GM18511 (cell line): Measurements from ENCODE around the gene RIMS3.

Experiments
- ATAC-seq: cut with Tn5 transposase; IDR thresholded peaks from one replicate; pipeline ENCODE4 v1.9.1; 2021; ENCODE audit warnings: mild to moderate bottlenecking, moderate library complexity; ENCODE audit not compliant: unreplicated experiment

The RIMS3 gene

DNA sequence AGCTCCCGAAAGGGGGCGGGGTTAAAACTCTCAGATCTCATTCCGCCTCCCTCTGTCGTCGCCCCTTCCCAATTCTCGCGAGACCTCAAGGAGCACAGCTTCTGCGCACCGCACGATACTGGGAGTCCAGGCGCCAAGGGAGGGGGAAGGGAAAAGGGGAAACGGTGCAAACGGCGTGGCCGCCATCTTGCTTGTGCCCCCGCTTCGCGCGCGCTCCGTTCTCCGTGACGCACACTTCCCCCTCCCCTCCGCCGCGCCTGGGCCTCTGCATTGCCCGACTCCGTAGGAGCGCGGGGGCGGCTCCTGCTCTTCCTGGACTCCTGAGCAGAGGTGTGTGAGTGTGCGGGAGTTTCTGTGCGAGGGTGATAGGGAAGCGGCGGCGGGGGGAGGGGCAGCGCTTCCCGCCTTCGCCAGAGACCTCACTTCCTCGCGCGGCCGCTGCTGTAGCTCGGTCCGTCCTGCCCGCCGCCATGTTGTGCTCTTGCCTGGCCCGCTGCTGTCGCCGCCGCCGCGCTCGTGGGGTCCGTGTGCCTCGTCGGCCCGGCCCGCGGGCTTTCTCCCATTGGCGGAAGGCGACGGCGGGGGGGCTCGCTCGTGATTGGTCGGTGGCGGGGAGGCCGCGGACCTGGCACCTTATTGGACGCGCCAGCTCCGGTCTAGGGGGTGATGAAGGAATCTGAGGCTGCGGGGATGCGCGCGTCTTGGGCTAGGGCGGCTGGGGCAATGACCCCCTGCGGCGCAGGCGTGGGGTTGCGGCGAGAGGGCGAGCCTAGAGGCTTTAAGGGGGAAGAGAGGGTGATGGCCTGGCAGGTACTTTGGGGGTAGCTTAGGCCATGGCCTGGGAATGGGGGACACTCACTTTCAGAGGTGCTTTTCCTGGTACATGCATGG, 26.3 kb upstream of the RIMS3 start, which contains the start of gene NFYC:
NFYC (plus strand) TSS at position 167 of the 891 bp plus-strand sequence. CDS start 47,140 bp downstream, outside the sequence.
- peak; percentile 85 for ATAC-seq

GRCh38 chr1:40690771-40691537, 25.5 kb upstream of the RIMS3 start:
- no peak for ATAC-seq

DNA sequence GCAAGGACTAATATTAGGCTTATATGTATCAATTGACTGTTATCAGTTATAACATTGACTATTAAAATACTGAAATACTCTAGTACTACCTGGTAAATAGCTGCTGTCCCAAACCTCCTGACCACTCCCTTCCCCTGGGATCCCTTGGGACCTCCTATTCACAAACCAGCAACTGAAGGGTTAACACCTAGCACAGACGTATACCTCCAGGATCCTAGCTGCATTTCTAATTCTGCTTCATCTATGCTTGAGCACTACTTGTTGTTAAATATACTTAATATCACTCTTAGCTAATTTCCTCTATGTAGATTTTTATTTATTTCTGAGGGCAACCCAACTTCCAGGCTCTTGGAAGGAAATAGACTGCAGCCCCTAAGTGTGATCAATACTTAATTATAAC, 24.3 kb upstream of the RIMS3 start:
- no peak for ATAC-seq

DNA sequence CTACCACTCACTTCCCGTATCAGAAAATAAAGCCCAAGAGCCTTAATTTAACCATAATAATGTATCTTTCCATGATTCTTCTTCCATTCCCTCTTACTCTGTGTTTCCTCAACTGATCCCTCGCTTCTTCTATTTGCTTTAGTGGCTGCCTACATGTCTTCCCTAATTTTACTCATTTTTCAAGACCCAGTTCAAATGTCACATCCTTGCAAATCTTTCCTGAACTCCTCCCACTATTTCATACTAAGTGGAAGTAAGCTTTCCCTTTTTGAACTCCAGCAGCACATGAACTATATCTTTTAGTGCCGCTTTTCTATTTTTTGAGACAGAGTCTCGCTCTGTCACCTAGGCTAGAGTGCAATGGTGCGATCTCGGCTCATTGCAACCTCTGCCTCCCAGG, 22.2 kb upstream of the RIMS3 start:
- ATAC-seq, result no peak

DNA sequence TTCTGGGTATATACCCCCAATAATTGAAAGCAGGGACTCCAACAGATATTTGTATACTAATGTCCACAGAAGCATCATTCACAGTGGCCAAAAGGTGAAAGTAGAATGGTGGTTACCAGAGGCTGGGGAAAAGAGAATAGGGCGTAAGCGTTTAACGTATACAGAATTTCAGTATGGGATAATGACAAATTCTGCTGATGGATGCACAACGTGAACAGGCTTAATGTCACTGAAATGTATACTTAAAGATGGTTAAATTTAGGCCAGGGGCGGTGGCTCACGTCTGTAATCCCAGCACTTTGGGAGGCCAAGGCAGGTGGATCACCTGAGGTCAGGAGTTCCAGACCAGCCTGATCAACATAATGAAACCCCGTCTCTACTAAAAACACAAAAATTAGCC, 21.6 kb upstream of the RIMS3 start:
- no peak for ATAC-seq

DNA sequence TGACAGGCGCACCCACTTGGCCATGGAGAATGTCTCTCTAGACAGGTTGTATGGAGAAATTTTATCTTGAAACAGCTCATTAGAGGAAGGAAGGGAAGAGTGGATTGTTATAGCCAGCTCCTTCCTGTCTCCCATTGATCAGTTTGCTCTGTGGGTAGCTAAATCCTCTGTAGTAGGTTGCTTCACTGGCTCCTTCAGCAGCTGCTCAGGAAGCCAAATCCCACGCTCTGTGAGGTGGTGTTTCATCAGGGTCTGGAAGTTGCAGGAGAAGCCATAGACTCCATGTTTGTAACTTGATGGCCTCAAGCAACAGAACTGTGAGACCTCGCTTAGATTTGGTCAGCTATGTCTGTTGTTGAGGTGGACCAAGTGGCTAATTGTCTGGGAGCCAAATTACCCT, 19.2 kb upstream of the RIMS3 start:
- no peak for ATAC-seq

DNA sequence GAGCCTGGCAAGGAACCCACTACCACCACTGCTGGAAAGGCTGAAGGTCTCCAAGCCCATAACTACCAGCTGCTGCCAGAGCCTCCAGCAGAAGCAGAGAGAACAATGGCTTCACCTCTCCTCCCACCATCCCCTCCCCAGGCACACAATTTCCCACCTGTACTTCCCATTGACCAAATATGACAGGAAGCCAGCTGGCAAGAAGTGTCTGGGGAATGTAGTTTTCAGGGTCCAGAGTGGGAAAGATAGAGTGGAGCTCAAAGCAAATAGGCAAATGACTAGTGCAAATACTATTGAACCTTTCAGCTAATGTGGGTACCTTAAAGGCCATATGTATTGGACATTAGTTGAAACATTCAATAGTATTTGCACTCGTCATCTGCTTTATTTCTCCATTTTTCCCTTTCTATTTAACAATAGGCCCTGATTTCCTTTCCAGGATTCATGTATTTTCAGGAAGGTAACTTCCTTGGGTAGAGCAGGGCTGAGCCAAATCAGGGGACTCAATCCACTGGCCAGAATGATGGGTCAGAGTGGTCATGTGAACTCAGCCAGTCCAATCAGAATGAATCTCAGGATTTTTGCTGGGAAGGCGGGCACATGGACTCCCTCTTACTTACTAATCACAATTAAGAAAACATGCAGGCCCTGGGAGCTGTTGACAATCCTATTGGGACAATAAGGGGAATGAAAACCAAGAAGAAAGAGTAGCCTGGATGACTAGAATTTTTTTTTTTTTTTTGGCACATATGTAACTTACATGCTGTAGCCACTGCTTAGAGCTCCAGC, 13.9 kb upstream of the RIMS3 start:
- no peak for ATAC-seq

GRCh38 chr1:40676501-40676900, 11.0 kb upstream of the RIMS3 start:
- no peak for ATAC-seq

- ATAC-seq, result no peak
Observed at GRCh38 chr1:40673452-40673851, 8.0 kb upstream of the RIMS3 start.

DNA sequence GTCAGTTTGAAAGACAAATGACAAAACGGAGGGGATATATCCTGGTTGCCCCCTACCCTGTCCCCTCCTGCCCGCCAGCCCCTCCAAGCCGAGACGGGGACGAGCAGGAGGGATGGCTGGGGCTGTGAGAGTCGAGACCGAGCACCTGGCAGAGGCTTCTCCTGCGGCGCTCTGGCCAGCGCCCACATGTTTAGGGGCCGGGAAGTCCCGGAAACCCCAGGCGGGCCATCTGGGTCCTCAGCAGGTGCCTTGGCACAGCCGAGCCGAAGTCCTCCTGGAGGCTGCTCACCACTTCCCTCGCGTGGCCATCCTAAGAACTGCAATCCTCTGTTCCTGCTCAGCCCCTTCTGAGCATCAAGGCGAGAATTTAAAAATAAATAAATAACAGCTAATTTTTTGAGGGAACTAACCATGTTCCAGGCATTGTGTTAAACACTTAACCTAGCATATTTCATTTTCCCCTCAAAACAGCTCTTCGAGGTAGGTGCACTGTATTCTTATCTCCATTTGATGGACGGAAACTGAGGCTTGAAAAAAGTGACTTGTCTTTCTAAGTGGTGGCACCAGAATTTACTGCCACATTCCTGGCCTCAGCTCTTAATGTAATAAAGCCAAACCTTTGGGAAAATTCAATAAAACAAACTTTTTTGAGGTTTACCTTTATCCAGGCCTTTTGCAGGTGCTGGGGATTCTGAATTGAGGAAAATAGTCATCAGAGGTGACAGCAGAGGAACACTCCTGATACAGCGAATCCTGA, 3.5 kb upstream of the RIMS3 start:
- ATAC-seq, result peak; percentile 56

GRCh38 chr1:40664791-40665190, 691 bp downstream of the RIMS3 start:
- ATAC-seq, result no peak

DNA sequence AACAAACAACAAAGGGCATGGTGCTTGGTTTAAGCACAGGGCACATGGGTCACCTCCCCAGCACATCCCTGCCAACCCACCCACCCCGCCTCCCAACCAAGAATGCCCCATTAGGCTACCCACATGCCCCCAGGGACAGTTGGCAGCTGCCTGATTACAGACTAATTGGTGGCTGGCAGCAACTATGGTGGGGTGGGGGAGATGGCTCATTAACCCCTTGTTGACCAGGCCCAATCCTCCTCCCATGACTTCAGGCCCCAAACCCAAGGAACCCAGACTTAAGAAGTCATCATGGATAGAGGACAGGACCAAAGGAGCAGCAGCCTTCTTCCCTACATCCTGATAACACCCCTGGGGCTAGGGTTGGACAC, 1.3 kb downstream of the RIMS3 start:
- ATAC-seq, result no peak

DNA sequence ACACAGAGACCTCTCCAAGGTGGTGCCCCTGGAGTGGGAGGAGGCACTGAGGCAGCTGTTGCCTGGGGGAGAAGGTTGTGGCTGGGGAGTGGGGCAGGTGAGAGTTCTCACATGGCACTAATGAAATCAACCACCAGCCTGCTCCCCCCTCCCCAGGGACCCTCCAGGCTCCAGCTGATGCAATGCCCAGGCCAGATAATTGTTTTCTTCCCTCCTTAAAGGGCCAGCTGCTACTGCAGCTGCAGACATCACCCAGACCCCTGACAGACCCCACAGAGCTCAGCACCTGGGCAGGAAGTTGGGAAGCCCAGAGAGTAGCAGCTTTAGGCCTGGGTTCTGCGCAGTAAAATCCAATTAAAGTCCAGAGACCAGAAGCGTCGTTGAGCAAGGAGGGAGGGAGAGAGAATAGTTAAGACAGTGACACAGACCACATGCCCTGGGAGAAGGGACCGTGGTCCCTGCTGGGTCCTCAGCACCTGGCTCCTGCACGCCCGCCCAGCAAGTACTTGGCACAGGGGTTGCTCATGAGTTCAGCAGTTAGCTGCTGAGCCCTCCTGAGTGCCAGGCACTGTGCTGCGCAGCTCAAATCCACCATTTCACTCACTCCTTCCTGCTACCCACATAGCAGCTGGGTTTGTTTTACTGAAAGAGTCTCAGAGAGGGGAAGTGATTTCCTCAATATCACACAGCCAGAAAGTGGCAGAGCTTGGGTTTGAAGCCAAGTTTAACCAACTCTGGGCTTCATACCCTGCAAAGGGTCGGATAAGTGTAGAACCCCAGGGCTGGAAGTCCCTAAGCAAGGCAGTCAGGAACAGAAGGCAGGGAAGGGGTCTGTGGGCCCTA, 1.9 kb downstream of the RIMS3 start:
- ATAC-seq, result no peak

DNA sequence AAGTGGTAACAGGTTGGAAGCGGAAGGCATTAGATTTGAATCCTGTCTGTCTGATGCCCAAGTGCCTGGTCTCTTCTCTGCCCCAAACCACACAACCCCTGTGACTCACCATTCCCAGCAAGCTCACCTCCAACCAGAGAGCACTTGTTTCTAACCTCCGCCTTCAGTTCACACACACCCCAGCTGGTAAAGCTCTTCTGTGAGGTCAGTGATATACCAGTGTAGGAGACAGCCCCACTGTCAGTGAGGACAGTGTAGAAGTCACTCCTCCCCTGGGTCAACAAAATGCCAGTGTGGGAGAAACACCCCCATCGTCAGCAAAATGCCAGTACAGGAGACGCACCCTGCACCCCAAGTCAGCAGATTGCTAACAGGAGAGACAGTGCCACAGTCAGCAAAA, 2.6 kb downstream of the RIMS3 start:
- ATAC-seq, result no peak

DNA sequence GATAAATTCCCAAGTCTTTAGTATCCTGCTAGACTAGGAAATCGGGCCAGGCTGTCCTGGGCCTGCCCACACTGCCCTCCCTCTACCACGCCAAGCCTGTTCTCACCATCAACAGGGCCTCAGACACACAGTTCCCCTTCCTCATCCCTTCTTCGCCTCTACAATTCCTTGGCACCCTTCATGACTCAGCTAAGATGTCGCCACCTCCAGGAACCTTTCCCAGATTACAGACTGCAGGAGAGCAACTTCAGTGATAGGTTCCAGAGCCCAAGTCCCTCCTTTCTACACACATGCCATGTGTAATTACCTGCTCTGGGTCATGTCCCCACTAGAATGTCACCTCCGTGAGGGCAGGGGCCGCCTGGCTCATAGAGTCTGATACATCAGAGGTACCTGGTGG, 3.3 kb downstream of the RIMS3 start:
- ATAC-seq, result no peak

DNA sequence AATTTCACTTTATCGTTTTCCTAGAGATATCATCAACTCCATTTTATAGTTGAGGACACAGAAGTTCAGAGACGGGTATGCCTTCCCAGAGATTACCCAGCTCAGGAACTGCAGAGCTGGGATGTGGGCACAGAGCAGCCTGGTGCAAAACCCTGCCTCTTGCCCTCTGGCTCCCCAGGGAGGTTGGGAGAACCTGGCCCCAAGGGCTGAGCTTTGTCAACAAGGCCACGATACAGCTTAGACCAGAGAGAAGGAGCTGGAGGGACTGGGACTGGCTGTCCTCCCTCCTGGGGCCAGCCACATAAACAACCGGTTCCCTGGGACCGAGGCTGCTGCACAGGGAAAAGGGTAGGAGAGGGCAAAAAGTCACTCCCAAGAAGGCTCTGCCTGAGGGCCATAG, 3.8 kb downstream of the RIMS3 start:
- ATAC-seq, result no peak

DNA sequence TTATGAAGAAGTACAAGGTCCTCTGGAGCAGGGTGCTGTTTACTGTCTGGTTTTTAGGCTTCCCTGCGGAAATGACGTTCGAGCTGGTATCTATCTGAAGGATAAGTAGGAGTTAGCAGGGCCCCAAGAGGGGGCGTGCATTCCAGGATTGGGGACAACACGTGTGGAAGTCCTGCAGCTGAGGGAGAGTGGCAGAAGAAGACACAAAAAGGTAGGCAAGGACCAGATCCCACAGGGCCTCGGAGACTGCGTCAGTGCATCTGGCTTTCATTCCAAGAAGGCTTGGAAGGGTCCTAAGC, 5.9 kb downstream of the RIMS3 start:
- ATAC-seq, result no peak

- no peak for ATAC-seq
Observed at GRCh38 chr1:40658751-40659648, 6.5 kb downstream of the RIMS3 start.

GRCh38 chr1:40657046-40657445, 8.4 kb downstream of the RIMS3 start:
- no peak for ATAC-seq
